H9 (cell line): ENCODE results near the gene KIF2C. TPM values are rescaled to one million over a fixed set of nuclear protein-coding genes. Genes with fewer than 3 reads are reported as not detected.

Experiments used
- DNase-seq: peaks from one replicate; pipeline ENCODE4 v3.0.0-alpha.2; 2017
- H2AFZ ChIP-seq: one replicate; pipeline ENCODE4 v1.6.1; 2013; ENCODE audit warnings: mild to moderate bottlenecking, low read length, control low read depth, moderate library complexity
- H2AK5ac ChIP-seq: 2 replicates; pipeline ENCODE4 v1.6.1; 2013; ENCODE audit warnings: low read length, control low read depth, mixed read lengths; ENCODE audit not compliant: insufficient read length
- H2BK120ac ChIP-seq: one replicate; pipeline ENCODE4 v1.6.1; 2013; ENCODE audit warnings: low read depth, mild to moderate bottlenecking, low read length, control low read depth, inconsistent platforms; ENCODE audit not compliant: poor library complexity, severe bottlenecking
- H2BK12ac ChIP-seq: 2 replicates; pipeline ENCODE4 v1.6.1; 2013; ENCODE audit warnings: low read length, control low read depth, mixed read lengths, low read depth; ENCODE audit not compliant: insufficient read length
- H2BK15ac ChIP-seq: 2 replicates; pipeline ENCODE4 v1.6.1; 2013; ENCODE audit warnings: low read depth, low read length, control low read depth
- H2BK20ac ChIP-seq: one replicate; pipeline ENCODE4 v1.6.1; 2013; ENCODE audit warnings: low read depth, mild to moderate bottlenecking, low read length, control low read depth, inconsistent platforms; ENCODE audit not compliant: poor library complexity, severe bottlenecking
- H2BK5ac ChIP-seq: 2 replicates; pipeline ENCODE4 v1.6.1; 2013; ENCODE audit warnings: low read length, control low read depth, mixed read lengths; ENCODE audit not compliant: insufficient read length
- H3K14ac ChIP-seq: 2 replicates; pipeline ENCODE4 v1.6.1; 2013; ENCODE audit warnings: low read length, control low read depth; ENCODE audit not compliant: insufficient read depth
- H3K18ac ChIP-seq: 2 replicates; pipeline ENCODE4 v1.6.1; 2013; ENCODE audit warnings: low read depth, mild to moderate bottlenecking, mixed read lengths, low read length, control low read depth; ENCODE audit not compliant: insufficient read length
- H3K23ac ChIP-seq: 2 replicates; pipeline ENCODE4 v1.6.1; 2013; ENCODE audit warnings: low read length, control low read depth, mixed read lengths, low read depth; ENCODE audit not compliant: insufficient read length
- H3K23me2 ChIP-seq: 2 replicates; pipeline ENCODE4 v1.6.1; 2013; ENCODE audit warnings: low read depth, mild to moderate bottlenecking, mixed read lengths, low read length, control low read depth; ENCODE audit not compliant: insufficient read length, poor library complexity, severe bottlenecking
- H3K27ac ChIP-seq: 2 replicates; pipeline ENCODE4 v1.5.1; 2013; ENCODE audit warnings: low read length, control low read depth, mixed read lengths, low read depth; ENCODE audit not compliant: insufficient read length
- H3K27me3 ChIP-seq: 2 replicates; pipeline ENCODE4 v1.6.1; 2013; ENCODE audit warnings: low read length, control low read depth, inconsistent platforms; ENCODE audit not compliant: insufficient read depth
- H3K4ac ChIP-seq: 2 replicates; pipeline ENCODE4 v1.6.1; 2013; ENCODE audit warnings: low read depth, mild to moderate bottlenecking, control low read depth, inconsistent platforms, low read length, moderate library complexity
- H3K4me1 ChIP-seq: 2 replicates; pipeline ENCODE4 v1.6.1; 2013; ENCODE audit warnings: low read length, control low read depth, inconsistent platforms; ENCODE audit not compliant: insufficient read depth
- H3K4me2 ChIP-seq: 2 replicates; pipeline ENCODE4 v1.6.1; 2013; ENCODE audit warnings: low read length, control low read depth, mixed read lengths; ENCODE audit not compliant: insufficient read length, insufficient read depth
- H3K56ac ChIP-seq: 2 replicates; pipeline ENCODE4 v1.6.1; 2013; ENCODE audit warnings: low read depth, mild to moderate bottlenecking, mixed read lengths, low read length, control low read depth; ENCODE audit not compliant: insufficient read length
- H3K79me1 ChIP-seq: 2 replicates; pipeline ENCODE4 v1.6.1; 2013; ENCODE audit warnings: low read depth, mild to moderate bottlenecking, moderate library complexity, low read length, control low read depth, inconsistent platforms; ENCODE audit not compliant: insufficient read depth, poor library complexity, severe bottlenecking
- H3K79me2 ChIP-seq: 2 replicates; pipeline ENCODE4 v1.6.1; 2013; ENCODE audit warnings: low read length, control low read depth, inconsistent platforms; ENCODE audit not compliant: insufficient read depth
- H3K9ac ChIP-seq: 2 replicates; pipeline ENCODE4 v1.6.1; 2013; ENCODE audit warnings: low read length, control low read depth, mixed read lengths; ENCODE audit not compliant: insufficient read length; ENCODE audit errors: extremely low read depth
- H3K9me3 ChIP-seq: one replicate; pipeline ENCODE4 v1.6.1; 2013; ENCODE audit warnings: low read depth, low read length, inconsistent platforms; ENCODE audit not compliant: control insufficient read depth
- H3T11ph ChIP-seq: one replicate; pipeline ENCODE4 v1.6.1; 2013; ENCODE audit warnings: mild to moderate bottlenecking, low read length, control low read depth, inconsistent platforms
- H4K20me1 ChIP-seq: one replicate; pipeline ENCODE4 v1.6.1; 2013; ENCODE audit not compliant: control insufficient read depth, insufficient read length, insufficient read depth
- H4K5ac ChIP-seq: 2 replicates; pipeline ENCODE4 v1.6.1; 2013; ENCODE audit warnings: low read depth, mild to moderate bottlenecking, mixed read lengths, low read length, control low read depth; ENCODE audit not compliant: insufficient read length
- H4K8ac ChIP-seq: replicated peaks from 2 replicates; pipeline ENCODE4 v1.6.1; 2013; ENCODE audit warnings: low read length, control low read depth, mixed read lengths, low read depth; ENCODE audit not compliant: insufficient read length
- H4K91ac ChIP-seq: 2 replicates; pipeline ENCODE4 v1.6.1; 2013; ENCODE audit warnings: low read depth, mild to moderate bottlenecking, moderate library complexity, mixed read lengths, low read length, control low read depth; ENCODE audit not compliant: insufficient read length
- H3K27ac Mint-ChIP-seq, 3 experiments: 2 replicates in 2 of 3; 3 replicates in 1 of 3; pipeline ENCODE4 v1.8.0; 2020 to 2021; ENCODE audit warnings: mixed read lengths in 3 of 3, mild to moderate bottlenecking in 1 of 3, moderate library complexity in 1 of 3
- H3K27me3 Mint-ChIP-seq: 2 replicates; pipeline ENCODE4 v1.8.0; 2021; ENCODE audit warnings: low read depth, mild to moderate bottlenecking, moderate library complexity, mixed read lengths
- H3K36me3 Mint-ChIP-seq, 3 experiments: 2 replicates in 2 of 3; 3 replicates in 1 of 3; pipeline ENCODE4 v1.8.0; 2020 to 2021; ENCODE audit warnings: low read depth in 3 of 3, mixed read lengths in 3 of 3; ENCODE audit not compliant: insufficient read depth in 1 of 3
- H3K4me1 Mint-ChIP-seq, 2 experiments: 2 replicates each; pipeline ENCODE4 v1.8.0; 2020; ENCODE audit warnings: mixed read lengths in 2 of 2
- H3K4me3 Mint-ChIP-seq, 2 experiments: 2 replicates in 1 of 2; 3 replicates in 1 of 2; pipeline ENCODE4 v1.8.0; 2020 to 2021; ENCODE audit warnings: mild to moderate bottlenecking in 2 of 2, mixed read lengths in 2 of 2, moderate library complexity in 1 of 2
- H3K9me3 Mint-ChIP-seq, 2 experiments: 2 replicates in 1 of 2; 3 replicates in 1 of 2; pipeline ENCODE4 v1.8.0; 2020; ENCODE audit warnings: mild to moderate bottlenecking in 2 of 2, mixed read lengths in 2 of 2, moderate library complexity in 1 of 2
- WGBS: extraction: QIAGEN DNeasy Blood & Tissue Kit; methylation state at CpG from one replicate; pipeline ENCODE4 v1.1.7; 2013; ENCODE audit warnings: missing lambda C conversion rate, low lambda C conversion rate, mixed read lengths; ENCODE audit not compliant: insufficient read length; ENCODE audit errors: extremely low coverage; 5-methylcytosine and 5-hydroxymethylcytosine counted together
- total RNA-seq: library from RNA; stranded (reverse); gene quantifications from 2 replicates; pipeline ENCODE4 v1.2.1, GENCODE V29; 2021
- TF ChIP-seq, protein P1 (sequence below): fragments of 200-600 bp; sonication (generic); conservative IDR thresholded peaks from 3 replicates; pipeline ENCODE4 v1.8.0; 2021; ENCODE audit warnings: antibody characterized with exemption, mild to moderate bottlenecking

The KIF2C gene
- total RNA-seq, 1 experiment from 2014 or later, result 73.1 TPM

DNA sequence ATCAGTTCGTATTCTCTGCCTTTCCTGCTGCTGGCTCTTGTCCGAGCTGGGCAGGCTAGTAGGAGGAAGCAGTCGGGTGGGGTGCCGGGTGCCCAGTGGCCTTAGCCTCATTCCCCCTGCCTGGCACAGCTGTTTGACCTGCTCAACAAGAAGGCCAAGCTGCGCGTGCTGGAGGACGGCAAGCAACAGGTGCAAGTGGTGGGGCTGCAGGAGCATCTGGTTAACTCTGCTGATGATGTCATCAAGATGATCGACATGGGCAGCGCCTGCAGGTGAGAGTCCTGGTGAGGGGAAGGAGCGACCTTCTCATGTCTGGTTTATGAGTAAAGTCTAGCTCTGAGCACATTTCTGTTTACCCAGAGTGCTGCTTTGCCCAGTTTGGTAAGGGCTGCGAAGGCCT lies 19.4 kb downstream of the KIF2C start:
- Histone ChIP-seq H4K91ac (no peak overlapping the region), H3K9me3 (no peaks in the 10 kb centered on the region), H3K4me1 (no peaks in the 10 kb centered on the region), H3K23ac (no peak overlapping the region), H3K4me2 (no peak overlapping the region), H3K4ac (no peak overlapping the region), H3T11ph (no peak overlapping the region), H3K14ac (no peak overlapping the region), H2BK12ac (no peak overlapping the region), H3K23me2 (no peaks in the 10 kb centered on the region), H3K79me1 (no peaks in the 10 kb centered on the region), H3K27ac (no peak overlapping the region), H2AK5ac (no peak overlapping the region), H4K20me1 (no peaks in the 10 kb centered on the region), H2BK20ac (no peak overlapping the region), H4K5ac (no peak overlapping the region), H4K8ac (no peak overlapping the region), H3K18ac (no peak overlapping the region), H3K56ac (no peak overlapping the region), H2BK5ac (no peak overlapping the region), H2BK120ac (no peak overlapping the region), H3K9ac (no peak overlapping the region), H3K79me2 (no peaks in the 10 kb centered on the region), H2AFZ (no peak overlapping the region), H2BK15ac (no peak overlapping the region), H3K27me3 (no peaks in the 10 kb centered on the region)
- Mint-ChIP-seq H3K9me3 (no peaks in the 10 kb centered on the region; a peak in 1 of 5 replicates), H3K36me3 (peaks cover 66 to 94% (median 92%) of the 10 kb centered on the region in 3 experiments), H3K27me3 (no peaks in the 10 kb centered on the region), H3K27ac (no peak overlapping the region; a peak in 1 of 7 replicates), H3K4me3 (no peak overlapping the region), H3K4me1 (no peaks in the 10 kb centered on the region)
- TF ChIP-seq, protein P1, sequence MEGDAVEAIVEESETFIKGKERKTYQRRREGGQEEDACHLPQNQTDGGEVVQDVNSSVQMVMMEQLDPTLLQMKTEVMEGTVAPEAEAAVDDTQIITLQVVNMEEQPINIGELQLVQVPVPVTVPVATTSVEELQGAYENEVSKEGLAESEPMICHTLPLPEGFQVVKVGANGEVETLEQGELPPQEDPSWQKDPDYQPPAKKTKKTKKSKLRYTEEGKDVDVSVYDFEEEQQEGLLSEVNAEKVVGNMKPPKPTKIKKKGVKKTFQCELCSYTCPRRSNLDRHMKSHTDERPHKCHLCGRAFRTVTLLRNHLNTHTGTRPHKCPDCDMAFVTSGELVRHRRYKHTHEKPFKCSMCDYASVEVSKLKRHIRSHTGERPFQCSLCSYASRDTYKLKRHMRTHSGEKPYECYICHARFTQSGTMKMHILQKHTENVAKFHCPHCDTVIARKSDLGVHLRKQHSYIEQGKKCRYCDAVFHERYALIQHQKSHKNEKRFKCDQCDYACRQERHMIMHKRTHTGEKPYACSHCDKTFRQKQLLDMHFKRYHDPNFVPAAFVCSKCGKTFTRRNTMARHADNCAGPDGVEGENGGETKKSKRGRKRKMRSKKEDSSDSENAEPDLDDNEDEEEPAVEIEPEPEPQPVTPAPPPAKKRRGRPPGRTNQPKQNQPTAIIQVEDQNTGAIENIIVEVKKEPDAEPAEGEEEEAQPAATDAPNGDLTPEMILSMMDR, result no peak
- DNase-seq, result no peak
- WGBS, result no CpG with 5 or more reads among the region's 11 CpGs
